HUES48 (cell line): ENCODE data around the gene C2CD2.

Experiments used
- H3K27ac ChIP-seq: one replicate; pipeline ENCODE4 v1.7.0; 2013; ENCODE audit warnings: low read depth, low read length, inconsistent platforms
- H3K27me3 ChIP-seq: 2 replicates; pipeline ENCODE4 v1.6.1; 2013; ENCODE audit warnings: mild to moderate bottlenecking, low read length; ENCODE audit not compliant: control insufficient read depth, insufficient read depth
- H3K36me3 ChIP-seq: 2 replicates; pipeline ENCODE4 v1.6.1; 2013; ENCODE audit warnings: low read length; ENCODE audit not compliant: control insufficient read depth, insufficient read depth
- H3K4me1 ChIP-seq: 2 replicates; pipeline ENCODE4 v1.6.1; 2013; ENCODE audit warnings: mild to moderate bottlenecking, low read length; ENCODE audit not compliant: control insufficient read depth, insufficient read depth
- H3K4me3 ChIP-seq: 2 replicates; pipeline ENCODE4 v1.5.1; 2013; ENCODE audit warnings: mild to moderate bottlenecking, low read depth, low read length
- H3K9ac ChIP-seq: 2 replicates; pipeline ENCODE4 v1.6.1; 2013; ENCODE audit warnings: mild to moderate bottlenecking, low read depth, low read length, moderate library complexity
- H3K9me3 ChIP-seq: 2 replicates; pipeline ENCODE4 v1.6.1; 2013; ENCODE audit warnings: low read length; ENCODE audit not compliant: control insufficient read depth, insufficient read depth

Gene C2CD2

GRCh38 chr21:41875086-41875485, 78.7 kb downstream of the C2CD2 start:
- Histone ChIP-seq H3K4me3 (no peak overlapping the region), H3K9ac (no peak overlapping the region), H3K36me3 (no peaks in the 10 kb centered on the region), H3K27me3 (no peaks in the 10 kb centered on the region), H3K9me3 (no peaks in the 10 kb centered on the region), H3K4me1 (peaks cover 5% of the 10 kb centered on the region; the same call in 1 of the 2 replicates), H3K27ac (no peak overlapping the region)

DNA sequence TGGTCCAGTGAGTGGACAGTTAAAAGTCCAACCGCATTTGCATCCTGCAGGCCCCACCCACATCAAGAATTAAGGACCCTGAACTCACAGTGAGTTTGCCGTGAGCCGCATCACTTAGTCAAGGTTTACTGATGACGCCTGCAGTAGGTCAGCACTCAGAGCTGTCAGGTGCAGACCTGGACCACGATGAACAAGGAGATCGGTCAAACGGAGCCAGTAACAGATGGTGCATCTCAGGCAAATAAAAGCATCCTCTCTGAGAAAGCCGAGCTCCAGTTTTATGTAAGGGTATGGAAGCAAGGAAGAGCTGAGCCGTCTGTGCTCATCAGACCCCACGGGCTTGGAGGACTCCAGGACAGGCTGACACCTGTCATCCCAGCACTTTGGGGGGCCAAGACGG, 79.2 kb downstream of the C2CD2 start:
- Histone ChIP-seq H3K27ac (no peak overlapping the region), H3K9ac (no peak overlapping the region), H3K9me3 (no peaks in the 10 kb centered on the region), H3K27me3 (no peaks in the 10 kb centered on the region), H3K4me1 (peaks cover 5% of the 10 kb centered on the region; the same call in 1 of the 2 replicates), H3K4me3 (no peak overlapping the region), H3K36me3 (no peaks in the 10 kb centered on the region)

DNA sequence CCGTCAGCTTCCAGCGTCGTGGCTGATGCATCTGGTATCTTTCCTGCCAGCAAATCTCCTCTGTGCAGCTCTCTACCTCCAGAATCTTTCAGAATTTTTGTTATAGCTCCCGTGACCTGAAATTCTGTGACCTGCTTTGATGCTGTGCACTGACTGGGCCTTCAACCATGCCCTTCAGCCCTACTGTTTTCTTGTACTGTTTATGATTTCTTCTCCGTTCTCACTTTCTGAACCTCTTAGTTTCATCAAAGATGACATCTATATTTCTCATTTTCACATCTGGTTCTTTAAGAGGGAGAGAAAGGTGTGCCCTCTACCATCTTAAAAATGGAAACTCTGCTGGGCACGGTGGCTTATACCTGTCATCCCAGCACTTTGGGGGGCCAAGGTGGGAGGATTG, 80.4 kb downstream of the C2CD2 start:
- H3K27ac ChIP-seq = no peak overlapping the region

GRCh38 chr21:41873005-41873404, 80.8 kb downstream of the C2CD2 start:
- Histone ChIP-seq H3K27ac (no peak overlapping the region), H3K27me3 (no peaks in the 10 kb centered on the region), H3K9me3 (no peaks in the 10 kb centered on the region), H3K4me3 (no peak overlapping the region), H3K36me3 (no peaks in the 10 kb centered on the region), H3K4me1 (peaks cover 2% of the 10 kb centered on the region; the same call in 1 of the 2 replicates), H3K9ac (no peak overlapping the region)

More for the DNA sequence above, 80.4 kb downstream of the C2CD2 start:
- H3K27me3 ChIP-seq = no peaks in the 10 kb centered on the region
- H3K36me3 ChIP-seq = no peaks in the 10 kb centered on the region
- peaks cover 5% of the 10 kb centered on the region; the same call in 1 of the 2 replicates for H3K4me1 ChIP-seq
- no peak overlapping the region for H3K4me3 ChIP-seq
- H3K9me3 ChIP-seq = no peaks in the 10 kb centered on the region
- H3K9ac ChIP-seq = no peak overlapping the region

DNA sequence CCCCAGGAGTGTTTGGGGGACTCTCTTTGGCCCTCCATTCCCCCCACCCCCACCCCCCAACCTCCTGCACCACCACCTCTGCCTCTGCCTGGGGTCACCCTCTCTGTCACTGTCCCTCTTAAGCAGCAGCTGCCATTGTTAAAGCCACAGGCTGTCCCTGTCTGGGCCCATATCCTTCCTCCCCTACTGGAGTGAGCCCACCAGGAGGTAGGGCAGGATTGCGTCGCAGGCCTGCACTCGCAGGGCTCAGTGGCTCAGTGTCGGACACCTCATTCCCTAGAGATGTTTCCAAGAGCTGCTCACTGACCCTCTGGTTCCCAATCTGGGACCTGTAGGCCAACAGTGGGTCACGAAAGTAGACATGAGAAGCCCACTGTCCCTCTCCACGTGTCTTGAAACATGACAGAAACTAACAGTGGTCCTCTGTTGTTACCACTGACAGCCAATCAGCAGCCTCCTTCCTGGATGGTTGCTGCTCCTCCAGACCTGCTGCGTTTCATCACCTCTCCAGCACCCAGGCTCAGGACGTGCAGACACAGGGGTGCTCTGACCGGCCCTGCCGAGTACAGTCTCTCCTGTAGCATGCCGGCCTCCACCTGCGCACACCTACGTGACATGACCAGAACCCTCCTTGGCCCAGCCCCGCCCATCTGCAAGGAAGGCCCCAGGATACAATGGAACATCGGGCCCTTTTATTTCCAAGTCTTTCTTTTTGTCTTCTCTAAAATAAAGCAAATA, 82.4 kb downstream of the C2CD2 start:
- H3K4me1 ChIP-seq = no peaks in the 10 kb centered on the region
- H3K4me3 ChIP-seq = no peak overlapping the region
- no peaks in the 10 kb centered on the region for H3K9me3 ChIP-seq
- H3K36me3 ChIP-seq = no peaks in the 10 kb centered on the region
- no peak overlapping the region for H3K9ac ChIP-seq
- H3K27ac ChIP-seq = no peak overlapping the region
- H3K27me3 ChIP-seq = no peaks in the 10 kb centered on the region

- Histone ChIP-seq H3K4me1 (no peaks in the 10 kb centered on the region), H3K9me3 (no peaks in the 10 kb centered on the region), H3K27ac (no peak overlapping the region), H3K9ac (no peak overlapping the region), H3K4me3 (no peak overlapping the region), H3K27me3 (no peaks in the 10 kb centered on the region), H3K36me3 (no peaks in the 10 kb centered on the region)
These were observed 84.0 kb downstream of the C2CD2 start for GRCh38 chr21:41869771-41870170.

GRCh38 chr21:41868062-41868710, 85.6 kb downstream of the C2CD2 start:
- Histone ChIP-seq H3K4me1 (peaks cover 4% of the 10 kb centered on the region; the same call in 1 of the 2 replicates), H3K36me3 (no peaks in the 10 kb centered on the region), H3K4me3 (no peak overlapping the region), H3K9me3 (no peaks in the 10 kb centered on the region), H3K27ac (no peak overlapping the region), H3K27me3 (no peaks in the 10 kb centered on the region), H3K9ac (no peak overlapping the region)

GRCh38 chr21:41867313-41867712, 86.5 kb downstream of the C2CD2 start:
- no peak overlapping the region for H3K9ac ChIP-seq

GRCh38 chr21:41866274-41866809, 87.5 kb downstream of the C2CD2 start:
- Histone ChIP-seq H3K4me1 (peaks cover 4% of the 10 kb centered on the region; the same call in 1 of the 2 replicates), H3K27ac (no peak overlapping the region), H3K27me3 (no peaks in the 10 kb centered on the region), H3K4me3 (no peak overlapping the region), H3K9me3 (no peaks in the 10 kb centered on the region), H3K36me3 (no peaks in the 10 kb centered on the region), H3K9ac (no peak overlapping the region)

More at GRCh38 chr21:41867313-41867712, 86.5 kb downstream of the C2CD2 start:
- no peaks in the 10 kb centered on the region for H3K9me3 ChIP-seq
- no peak overlapping the region for H3K4me3 ChIP-seq
- no peaks in the 10 kb centered on the region for H3K36me3 ChIP-seq
- peaks cover 4% of the 10 kb centered on the region; the same call in 1 of the 2 replicates for H3K4me1 ChIP-seq
- no peak overlapping the region for H3K27ac ChIP-seq
- H3K27me3 ChIP-seq = no peaks in the 10 kb centered on the region

DNA sequence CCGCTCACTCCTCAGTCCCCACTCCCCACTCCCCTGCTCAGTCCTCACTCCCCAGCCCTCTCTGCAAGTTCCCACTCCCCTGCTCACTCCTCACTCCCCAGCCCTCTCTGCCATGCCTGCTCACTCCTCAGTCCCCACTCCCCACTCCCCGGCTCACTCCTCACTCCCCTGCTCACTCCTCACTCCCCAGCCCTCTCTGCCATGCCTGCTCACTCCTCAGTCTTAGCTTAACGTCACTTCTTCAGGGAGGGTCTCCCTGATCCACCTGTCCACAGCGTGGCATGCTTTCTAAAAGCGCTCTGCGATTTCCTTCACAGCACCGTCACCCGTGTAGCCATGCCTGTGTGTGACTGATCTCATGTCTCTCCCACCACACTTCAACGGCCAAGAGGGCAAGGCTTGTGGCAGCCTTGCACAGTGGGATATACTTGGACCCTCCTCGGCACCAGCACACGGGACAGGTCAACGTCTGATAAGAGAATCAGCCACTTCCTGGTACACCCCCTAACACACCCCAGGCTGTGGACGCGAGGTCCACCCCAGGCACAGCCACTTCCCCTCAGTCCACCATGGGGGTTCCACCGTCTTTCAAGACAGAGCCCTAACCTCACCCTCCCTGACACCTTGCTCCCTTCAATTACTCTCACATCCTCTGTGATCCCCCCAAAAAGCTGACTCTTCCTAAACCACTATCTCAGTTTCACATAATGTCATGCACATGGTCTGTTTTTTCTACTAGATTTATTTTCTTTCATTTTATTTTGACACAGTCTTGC, 88.6 kb downstream of the C2CD2 start:
- Histone ChIP-seq H3K4me3 (no peak overlapping the region), H3K27me3 (no peaks in the 10 kb centered on the region), H3K27ac (no peak overlapping the region), H3K4me1 (peaks cover 4% of the 10 kb centered on the region; the same call in 1 of the 2 replicates), H3K9me3 (no peaks in the 10 kb centered on the region), H3K36me3 (no peaks in the 10 kb centered on the region), H3K9ac (no peak overlapping the region)
